ENCODE measurements around the gene ACTL6B.

GRCh38 chr7:100691676-100692577, 35.7 kb upstream of the ACTL6B start:
- TF ChIP-seq CTCF (IDR thresholded peaks at IDR 0.05; ENCODE audit: poor library complexity, severe bottlenecking) (peak; percentile 85), EZH2 (IDR thresholded peaks at IDR 0.05; ENCODE audit: borderline replicate concordance, insufficient read depth, low read length, poor library complexity, severe bottlenecking) (no peak), POLR2AphosphoS5 (IDR thresholded peaks at IDR 0.05) (no peak), EP300 (conservative IDR thresholded peaks at IDR 0.05; ENCODE audit: poor library complexity, severe bottlenecking) (no peak)

All from neural cell (in vitro differentiated cells).